Spleen (tissue), 11 donors: ENCODE data around the gene ADM2. TPM values are rescaled to one million over a fixed set of nuclear protein-coding genes. Genes with fewer than 3 reads are reported as not detected.
"Not testable (repeated sequence)": the region's sequence is repeated elsewhere in the genome, so short reads cannot be mapped to it uniquely, and the experiment has no call there.

Experiments
- DNase-seq: peaks from one replicate; pipeline ENCODE4 v3.0.0-alpha.2; 2020
- H3K27ac ChIP-seq, 8 donors: fragments of 200-600 bp; sonication (generic) in 7 of 8; 1 replicate in 4 of 8; 2 replicates in 4 of 8; pipeline versions ENCODE4 v1.5.0 to v1.8.0; 2016 to 2021; ENCODE audit warnings: inconsistent platforms in 4 of 8, mild to moderate bottlenecking in 4 of 8, moderate library complexity in 1 of 8
- H3K27me3 ChIP-seq, 7 donors: fragments of 200-600 bp; sonication (generic) in 6 of 7; replicated peaks in 1 of 7; 1 replicate in 4 of 7; 2 replicates in 3 of 7; pipeline versions ENCODE4 v1.5.0 to v1.8.0; 2016 to 2021; ENCODE audit warnings: inconsistent platforms in 3 of 7, mild to moderate bottlenecking in 1 of 7
- H3K36me3 ChIP-seq, 6 donors: fragments of 200-600 bp; sonication (generic) in 5 of 6; 1 replicate in 4 of 6; 2 replicates in 2 of 6; pipeline versions ENCODE4 v1.5.0 to v1.8.0; 2016 to 2021; ENCODE audit warnings: inconsistent platforms in 2 of 6
- H3K4me1 ChIP-seq, 6 donors: fragments of 200-600 bp; sonication (generic) in 5 of 6; 1 replicate in 3 of 6; 2 replicates in 3 of 6; pipeline versions ENCODE4 v1.5.0 to v1.8.0; 2016 to 2021; ENCODE audit warnings: inconsistent platforms in 3 of 6
- H3K4me3 ChIP-seq, 8 donors: fragments of 200-600 bp; sonication (generic) in 7 of 8; 1 replicate in 4 of 8; 2 replicates in 4 of 8; pipeline versions ENCODE4 v1.5.0 to v1.8.0; 2016 to 2021; ENCODE audit warnings: inconsistent platforms in 4 of 8, mild to moderate bottlenecking in 4 of 8, moderate library complexity in 2 of 8
- H3K9me3 ChIP-seq, 8 donors: fragments of 200-600 bp; sonication (generic) in 7 of 8; 1 replicate in 4 of 8; 2 replicates in 4 of 8; pipeline versions ENCODE4 v1.5.0 to v1.8.0; 2016 to 2021; ENCODE audit warnings: inconsistent platforms in 4 of 8
- POLR2A ChIP-seq, 3 donors: fragments of 450-650 bp; IDR thresholded peaks; one replicate each; pipeline ENCODE4 v1.5.1; 2017; ENCODE audit warnings: antibody characterized with exemption in 3 of 3, mild to moderate bottlenecking in 1 of 3
- POLR2AphosphoS5 ChIP-seq, 3 donors: sonication (generic); formaldehyde crosslinking; IDR thresholded peaks; one replicate each; pipeline ENCODE4 v1.5.1; 2017; ENCODE audit warnings: antibody characterized with exemption in 3 of 3
- WGBS, 5 donors: extraction: QIAGEN DNeasy Blood & Tissue Kit in 3 of 5; methylation state at CpG; one replicate each; pipeline versions ENCODE4 v1.1.5 to v1.1.7; 2013 to 2018; 5-methylcytosine and 5-hydroxymethylcytosine counted together
- intact Hi-C: fragments of 100-400 bp; cut with DNase I; formaldehyde crosslinking; loops from one replicate; pipeline ENCODE4 v1.15.0; 2023; ENCODE audit warnings: low total_unique reads
- polyA plus RNA-seq, 3 donors: library from polyadenylated mRNA; stranded (reverse); fragments of 200-250 nt; gene quantifications; one replicate each; pipeline ENCODE4 v1.2.1, GENCODE V29; 2013
- total RNA-seq, 7 donors: library from RNA; depleted of rRNA in 3 of 7; stranded (reverse); fragments of >200 nt in 3 of 7; fragmentation: NEBNext Ultra II Directional in 4 of 7; extraction: Animal tissue kit (Norgen Biotek cat#: 25700) in 4 of 7; gene quantifications; one replicate each; pipeline versions ENCODE4 v1.1.0 to v1.2.1, GENCODE V29; 2016 to 2021
- TF ChIP-seq, protein P1 (sequence below), 11 experiments: fragments of 200-600 bp in 7 of 11; fragments of 450-650 bp in 4 of 11; sonication (generic) in 4 of 11; IDR thresholded peaks in 8 of 11; conservative IDR thresholded peaks in 3 of 11; 1 replicate in 7 of 11; 2 replicates in 4 of 11; pipeline versions ENCODE4 v1.4.0 to v1.8.0; 2016 to 2021; ENCODE audit warnings: antibody characterized with exemption in 11 of 11, inconsistent platforms in 4 of 11, mild to moderate bottlenecking in 1 of 11
- donor health status: healthy with polysubstance abuse.
- donor health status: DM: no; HTN: no; CAD: no; lungs with moderate emphysema.
- donor health status: DM: no; HTN: no; CAD: no.
- donor health status: Bipolar disorder and iron deficiency.
- donor health status: healthy.
- donor health status: DM: no; HTN: no; CAD: no.
- donor health status: DM: yes; HTN: yes; CAD: no.

The ADM2 gene
- total and polyA plus RNA-seq, 10 donors, result 0.74 to 3.5 (median 2.0) TPM

DNA sequence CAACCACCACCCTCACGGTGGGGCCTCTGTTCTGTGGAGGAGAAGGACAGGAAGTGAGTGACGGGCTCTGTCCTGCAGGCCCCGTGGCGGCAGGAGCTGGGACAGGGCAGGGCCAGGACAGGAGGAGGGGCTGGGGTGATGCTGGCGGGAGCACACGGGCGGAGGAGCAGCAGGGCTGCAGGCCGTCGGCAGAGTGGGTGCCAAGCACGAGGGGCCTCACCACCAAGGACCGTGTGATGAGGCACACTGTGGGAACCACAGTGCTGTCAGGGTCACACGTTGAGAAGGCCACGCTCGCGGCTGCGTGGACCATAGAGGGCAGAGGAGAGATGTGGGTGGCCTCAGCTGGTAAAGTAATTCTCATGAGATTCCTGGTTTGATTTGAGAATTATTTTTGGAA is 35.5 kb downstream of the ADM2 start:
- no peak for DNase-seq
- TF ChIP-seq POLR2A (IDR thresholded peaks at IDR 0.05), result no peak
- TF ChIP-seq, protein P1, sequence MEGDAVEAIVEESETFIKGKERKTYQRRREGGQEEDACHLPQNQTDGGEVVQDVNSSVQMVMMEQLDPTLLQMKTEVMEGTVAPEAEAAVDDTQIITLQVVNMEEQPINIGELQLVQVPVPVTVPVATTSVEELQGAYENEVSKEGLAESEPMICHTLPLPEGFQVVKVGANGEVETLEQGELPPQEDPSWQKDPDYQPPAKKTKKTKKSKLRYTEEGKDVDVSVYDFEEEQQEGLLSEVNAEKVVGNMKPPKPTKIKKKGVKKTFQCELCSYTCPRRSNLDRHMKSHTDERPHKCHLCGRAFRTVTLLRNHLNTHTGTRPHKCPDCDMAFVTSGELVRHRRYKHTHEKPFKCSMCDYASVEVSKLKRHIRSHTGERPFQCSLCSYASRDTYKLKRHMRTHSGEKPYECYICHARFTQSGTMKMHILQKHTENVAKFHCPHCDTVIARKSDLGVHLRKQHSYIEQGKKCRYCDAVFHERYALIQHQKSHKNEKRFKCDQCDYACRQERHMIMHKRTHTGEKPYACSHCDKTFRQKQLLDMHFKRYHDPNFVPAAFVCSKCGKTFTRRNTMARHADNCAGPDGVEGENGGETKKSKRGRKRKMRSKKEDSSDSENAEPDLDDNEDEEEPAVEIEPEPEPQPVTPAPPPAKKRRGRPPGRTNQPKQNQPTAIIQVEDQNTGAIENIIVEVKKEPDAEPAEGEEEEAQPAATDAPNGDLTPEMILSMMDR (IDR thresholded peaks at IDR 0.05 in 8 of 11, conservative IDR thresholded peaks at IDR 0.05 in 3 of 11), result no peak
- no peak overlapping the region for H3K27ac ChIP-seq
- H3K4me3 ChIP-seq, result no peak overlapping the region
- intact Hi-C loops, result no loop called here
- no peaks in the 10 kb centered on the region for H3K27me3 ChIP-seq
- 79 to 87% (median 85%) methylated on average over 13 to 16 of the region's 16 CpGs for WGBS, 5 donors
- no peaks in the 10 kb centered on the region for H3K9me3 ChIP-seq
- H3K36me3 ChIP-seq, result peaks cover 0 to 84% (median 52%) of the 10 kb centered on the region in 6 donors
- peaks cover 0 to 15% (median 0%) of the 10 kb centered on the region in 6 donors for H3K4me1 ChIP-seq

DNA sequence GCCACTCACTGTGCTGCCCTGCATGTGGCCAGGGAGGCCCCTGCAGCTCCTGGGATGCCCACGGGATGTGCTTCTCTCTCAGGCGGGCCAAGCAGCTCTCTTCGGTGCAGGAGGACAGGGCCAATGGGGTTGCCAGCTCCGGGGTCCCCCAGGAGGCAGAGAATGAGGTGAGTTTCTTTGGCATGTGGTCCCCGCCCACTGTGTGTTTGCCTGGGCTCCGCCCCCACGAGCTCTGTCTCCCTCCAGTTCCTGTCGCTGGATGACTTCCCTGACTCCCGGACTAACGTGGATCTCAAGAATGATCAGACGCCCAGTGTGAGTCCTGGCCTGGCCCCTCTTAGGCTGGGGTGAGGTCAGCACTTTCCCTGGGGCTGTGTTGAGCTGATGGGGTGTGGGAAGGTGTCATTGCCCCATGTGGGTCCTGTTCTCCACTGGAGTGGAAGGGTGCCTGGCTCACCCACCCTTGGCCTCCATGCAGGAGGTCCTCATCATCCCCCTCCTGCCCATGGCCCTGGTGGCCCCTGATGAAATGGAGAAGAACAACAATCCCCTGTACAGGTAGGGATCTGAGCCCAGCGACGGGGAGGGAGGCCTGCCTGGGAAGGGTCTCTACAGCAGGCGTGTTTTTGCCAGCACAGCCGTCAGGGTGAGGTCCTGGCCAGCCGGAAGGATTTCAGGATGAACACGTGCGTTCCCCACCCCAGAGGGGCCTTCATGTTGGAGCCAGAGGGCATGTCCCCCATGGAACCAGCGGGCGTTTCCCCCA is 36.3 kb downstream of the ADM2 start:
- no peaks in the 10 kb centered on the region for H3K27me3 ChIP-seq
- H3K4me1 ChIP-seq, result peaks cover 0 to 13% (median 0%) of the 10 kb centered on the region in 6 donors
- intact Hi-C loops, result no loop called here
- no peak overlapping the region for H3K4me3 ChIP-seq
- WGBS, 5 donors, result 87 to 94% (median 90%) methylated on average over 20 of the region's 20 CpGs
- peaks cover 0 to 86% (median 60%) of the 10 kb centered on the region in 6 donors for H3K36me3 ChIP-seq
- no peak for DNase-seq
- TF ChIP-seq POLR2A (IDR thresholded peaks at IDR 0.05) (no peak), POLR2AphosphoS5 (IDR thresholded peaks at IDR 0.05) (no peak)
- TF ChIP-seq, protein P1 (IDR thresholded peaks at IDR 0.05 in 8 of 11, conservative IDR thresholded peaks at IDR 0.05 in 3 of 11), result no peak
- H3K27ac ChIP-seq, result no peak overlapping the region
- no peaks in the 10 kb centered on the region for H3K9me3 ChIP-seq

DNA sequence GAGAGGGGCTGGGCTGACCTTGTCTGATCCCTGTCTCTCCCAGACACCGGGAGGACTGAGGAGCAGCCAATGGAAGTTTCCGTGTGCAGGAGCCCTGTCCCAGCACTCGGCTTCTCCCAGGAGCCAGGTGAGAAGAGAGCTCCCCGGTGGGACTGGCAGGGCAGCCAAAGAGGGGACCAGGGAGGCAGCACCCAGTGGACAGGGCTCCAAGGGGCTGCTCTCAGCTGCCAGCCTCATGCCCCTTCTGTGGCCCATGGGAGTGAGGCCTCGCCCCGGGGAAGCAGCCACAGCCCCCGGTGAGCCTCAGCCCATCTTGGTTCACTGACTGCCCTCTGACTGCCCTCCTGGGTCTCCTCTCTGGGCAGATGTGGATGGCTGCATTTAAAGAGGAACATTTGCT is 37.3 kb downstream of the ADM2 start:
- WGBS, 5 donors, result 92 to 98% (median 95%) methylated on average over 5 to 7 of the region's 7 CpGs
- intact Hi-C loops, result no loop called here
- H3K36me3 ChIP-seq, result peaks cover 0 to 89% (median 69%) of the 10 kb centered on the region in 6 donors
- H3K27ac ChIP-seq, result no peak overlapping the region
- no peak overlapping the region for H3K4me3 ChIP-seq
- no peaks in the 10 kb centered on the region for H3K27me3 ChIP-seq
- H3K4me1 ChIP-seq, result peaks cover 0 to 18% (median 0%) of the 10 kb centered on the region in 6 donors
- no peak for DNase-seq
- no peaks in the 10 kb centered on the region for H3K9me3 ChIP-seq
- TF ChIP-seq POLR2AphosphoS5 (IDR thresholded peaks at IDR 0.05), result no peak
- no peak for TF ChIP-seq POLR2A (IDR thresholded peaks at IDR 0.05)
- TF ChIP-seq, protein P1 (IDR thresholded peaks at IDR 0.05 in 8 of 11, conservative IDR thresholded peaks at IDR 0.05 in 3 of 11), result no peak

DNA sequence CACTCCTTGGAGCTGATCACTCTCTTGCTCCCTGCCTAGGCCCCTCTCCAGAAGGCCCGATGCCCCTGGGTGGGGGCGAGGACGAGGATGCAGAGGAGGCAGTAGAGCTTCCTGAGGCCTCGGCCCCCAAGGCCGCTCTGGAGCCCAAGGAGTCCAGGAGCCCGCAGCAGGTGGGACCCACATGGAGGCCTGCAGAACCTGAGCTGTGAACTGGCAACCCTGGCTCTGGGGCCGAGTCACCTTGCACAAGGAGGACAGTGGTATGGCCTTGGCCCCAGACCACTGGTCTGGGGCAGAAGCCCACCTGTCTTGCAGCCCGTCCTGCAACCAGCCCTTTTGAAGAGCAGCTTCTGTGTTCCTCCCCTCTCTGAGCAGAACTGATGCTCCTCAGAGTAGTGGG is 37.8 kb downstream of the ADM2 start:
- Histone ChIP-seq H3K9me3 (no peaks in the 10 kb centered on the region), H3K36me3 (peaks cover 0 to 95% (median 74%) of the 10 kb centered on the region in 6 donors), H3K27ac (no peak overlapping the region), H3K4me1 (peaks cover 3 to 23% (median 5%) of the 10 kb centered on the region in 6 donors), H3K27me3 (no peaks in the 10 kb centered on the region), H3K4me3 (no peak overlapping the region)
- 86 to 100% (median 94%) methylated on average over 2 to 8 of the region's 8 CpGs for WGBS, 5 donors
- intact Hi-C loops, result no loop called here
- no peak for DNase-seq
- TF ChIP-seq, protein P1 (IDR thresholded peaks at IDR 0.05 in 8 of 11, conservative IDR thresholded peaks at IDR 0.05 in 3 of 11), result no peak
- TF ChIP-seq POLR2AphosphoS5 (IDR thresholded peaks at IDR 0.05), result no peak
- no peak for TF ChIP-seq POLR2A (IDR thresholded peaks at IDR 0.05)

DNA sequence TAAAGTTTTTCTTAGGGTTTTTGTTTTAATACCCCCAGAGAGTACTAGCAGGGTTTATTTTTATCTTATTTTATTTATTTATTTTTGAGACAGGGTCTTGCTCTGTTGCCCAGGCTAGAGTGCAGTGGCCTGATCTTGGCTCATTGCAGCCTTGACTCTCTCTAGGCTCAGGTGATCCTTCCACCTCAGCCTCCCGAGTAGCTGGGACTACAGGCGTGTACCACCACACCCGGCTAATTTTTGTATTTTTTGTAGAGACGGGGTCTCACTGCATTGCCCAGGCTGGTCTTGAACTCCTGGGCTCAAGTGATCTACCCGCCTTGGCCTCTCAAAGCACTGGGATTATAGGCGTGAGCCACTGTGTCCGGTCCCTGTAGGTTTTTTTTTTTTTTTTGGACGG is 38.8 kb downstream of the ADM2 start:
- H3K36me3 ChIP-seq, result peaks cover 0 to 89% (median 74%) of the 10 kb centered on the region in 6 donors
- DNase-seq, intact Hi-C loops, H3K27me3 ChIP-seq, H3K9me3 ChIP-seq, H3K27ac ChIP-seq, H3K4me3 ChIP-seq: not testable (repeated sequence)
- peaks cover 12 to 26% (median 15%) of the 10 kb centered on the region in 6 donors for H3K4me1 ChIP-seq
- WGBS, 5 donors, result 95 to 100% (median 98%) methylated on average over 8 of the region's 8 CpGs
